ENCODE results near the gene SIM1.

DNA sequence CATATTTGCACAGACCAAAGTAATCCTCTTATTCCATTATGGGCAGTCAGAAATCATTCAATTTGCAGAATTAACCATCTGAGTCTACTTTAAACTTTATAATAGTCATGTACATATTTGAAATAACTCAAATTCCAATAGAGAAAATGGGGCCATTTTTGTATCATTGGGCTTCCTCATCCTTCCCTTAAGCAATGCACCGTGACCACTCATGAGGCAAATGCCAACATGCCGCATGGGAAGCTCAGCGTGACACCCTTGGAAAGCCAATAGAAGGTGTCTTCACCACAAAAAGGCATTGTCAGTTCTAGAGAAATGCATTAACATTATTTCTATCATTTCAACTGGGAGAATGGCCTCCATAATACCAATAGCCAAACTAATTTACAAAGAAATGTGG, 38.5 kb downstream of the SIM1 start:
- TF ChIP-seq, protein P1, sequence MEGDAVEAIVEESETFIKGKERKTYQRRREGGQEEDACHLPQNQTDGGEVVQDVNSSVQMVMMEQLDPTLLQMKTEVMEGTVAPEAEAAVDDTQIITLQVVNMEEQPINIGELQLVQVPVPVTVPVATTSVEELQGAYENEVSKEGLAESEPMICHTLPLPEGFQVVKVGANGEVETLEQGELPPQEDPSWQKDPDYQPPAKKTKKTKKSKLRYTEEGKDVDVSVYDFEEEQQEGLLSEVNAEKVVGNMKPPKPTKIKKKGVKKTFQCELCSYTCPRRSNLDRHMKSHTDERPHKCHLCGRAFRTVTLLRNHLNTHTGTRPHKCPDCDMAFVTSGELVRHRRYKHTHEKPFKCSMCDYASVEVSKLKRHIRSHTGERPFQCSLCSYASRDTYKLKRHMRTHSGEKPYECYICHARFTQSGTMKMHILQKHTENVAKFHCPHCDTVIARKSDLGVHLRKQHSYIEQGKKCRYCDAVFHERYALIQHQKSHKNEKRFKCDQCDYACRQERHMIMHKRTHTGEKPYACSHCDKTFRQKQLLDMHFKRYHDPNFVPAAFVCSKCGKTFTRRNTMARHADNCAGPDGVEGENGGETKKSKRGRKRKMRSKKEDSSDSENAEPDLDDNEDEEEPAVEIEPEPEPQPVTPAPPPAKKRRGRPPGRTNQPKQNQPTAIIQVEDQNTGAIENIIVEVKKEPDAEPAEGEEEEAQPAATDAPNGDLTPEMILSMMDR (IDR thresholded peaks at IDR 0.05; ENCODE audit: low read length), result no peak
- no peak for TF ChIP-seq EZH2 (IDR thresholded peaks at IDR 0.05; ENCODE audit: borderline replicate concordance, low read length)

Data from OCI-LY1 (cell line).